Pulmonary artery endothelial cell (primary cell): ENCODE measurements around the gene ATP2B2. TPM values are rescaled to one million over a fixed set of nuclear protein-coding genes. Genes with fewer than 3 reads are reported as not detected.

Source experiments
- DNase-seq: peaks from one replicate; pipeline ENCODE4 v3.0.0-alpha.2; 2011; ENCODE audit warnings: low read depth, low spot score
- total RNA-seq: library from RNA; depleted of rRNA; stranded (reverse); fragments of >200 nt; gene quantifications from 2 replicates; pipeline ENCODE4 v1.2.3, GENCODE V29; 2014

The ATP2B2 gene
- total RNA-seq, 1 donor from 2014 or later, result not detected

DNA sequence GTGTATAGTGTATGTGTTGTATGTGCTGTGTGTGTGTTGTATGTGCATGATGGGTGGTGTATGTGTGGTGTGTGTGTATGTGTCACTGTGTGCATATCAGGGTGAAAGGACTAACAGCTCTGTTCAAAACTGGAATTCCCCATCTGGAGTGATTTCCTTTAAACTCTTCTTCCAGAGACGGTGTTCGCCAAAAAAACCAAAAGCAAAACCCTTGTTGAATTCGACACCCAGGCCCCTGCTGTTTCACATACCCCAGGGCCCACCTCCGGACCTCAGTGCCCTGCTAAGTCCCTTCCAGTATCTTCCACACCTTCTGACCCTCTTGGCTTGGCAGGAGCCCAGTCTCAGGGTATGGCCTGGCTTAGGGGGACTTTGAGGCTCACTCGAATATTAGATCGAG is 139.6 kb downstream of the ATP2B2 start:
- DNase-seq, result no peak

DNA sequence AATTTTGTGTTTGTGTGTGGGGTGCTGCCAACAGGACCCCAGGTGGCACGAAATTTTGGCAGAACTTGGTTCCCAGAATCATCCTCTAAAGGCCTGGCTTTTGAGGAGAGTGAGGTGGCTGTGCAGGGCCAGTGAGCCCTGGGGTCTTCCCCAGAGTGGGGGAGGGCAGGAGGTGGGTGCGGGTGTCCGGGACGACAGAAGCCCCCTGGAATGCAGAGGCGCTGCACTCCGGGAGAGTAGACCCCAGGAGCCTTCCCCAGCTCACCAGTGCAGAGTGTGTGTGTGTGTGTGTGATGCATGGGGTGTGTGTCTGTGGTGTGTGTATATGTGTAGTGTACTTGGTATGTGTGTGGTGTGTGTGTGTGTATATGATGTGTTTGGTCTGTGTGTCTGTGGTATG is 140.1 kb downstream of the ATP2B2 start:
- DNase-seq, result no peak

DNA sequence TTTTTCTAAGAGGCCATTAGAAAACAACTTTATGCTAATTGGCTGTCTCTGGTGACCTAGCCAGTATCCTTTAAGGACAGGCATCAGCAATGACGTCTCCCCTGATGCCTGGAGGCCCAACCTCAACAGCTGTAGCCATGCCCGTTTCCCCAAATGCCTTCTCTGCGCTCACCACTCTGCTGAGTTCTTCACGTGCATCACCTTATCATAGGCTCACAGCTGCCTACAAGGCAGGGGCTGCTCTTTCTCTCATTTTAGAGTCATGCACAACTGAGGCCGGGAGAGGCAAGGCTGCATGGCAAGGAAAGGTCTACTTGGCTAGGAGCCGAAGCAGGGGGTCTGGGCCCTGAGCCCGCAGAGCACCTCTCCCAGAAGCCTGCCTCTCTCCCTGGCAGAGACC is 140.6 kb downstream of the ATP2B2 start:
- DNase-seq, result no peak

DNA sequence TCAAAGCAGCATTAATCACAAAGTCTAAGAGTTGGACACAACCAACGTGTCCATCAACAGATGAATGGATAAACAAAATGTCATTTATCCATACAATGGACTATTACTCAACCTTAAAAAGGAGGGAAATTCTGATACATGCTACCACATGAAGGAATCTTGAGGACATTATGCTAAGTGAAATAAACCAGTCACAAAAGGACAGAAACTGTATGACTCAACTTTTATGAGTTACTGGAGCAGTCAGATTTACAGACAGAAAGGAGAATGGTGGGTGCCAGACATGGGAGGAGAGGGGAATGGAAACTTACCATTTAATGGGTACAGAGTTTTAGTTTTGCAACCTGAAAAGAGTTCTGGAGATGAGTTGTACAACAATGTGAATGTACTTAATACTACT is 141.5 kb downstream of the ATP2B2 start:
- DNase-seq, result no peak

DNA sequence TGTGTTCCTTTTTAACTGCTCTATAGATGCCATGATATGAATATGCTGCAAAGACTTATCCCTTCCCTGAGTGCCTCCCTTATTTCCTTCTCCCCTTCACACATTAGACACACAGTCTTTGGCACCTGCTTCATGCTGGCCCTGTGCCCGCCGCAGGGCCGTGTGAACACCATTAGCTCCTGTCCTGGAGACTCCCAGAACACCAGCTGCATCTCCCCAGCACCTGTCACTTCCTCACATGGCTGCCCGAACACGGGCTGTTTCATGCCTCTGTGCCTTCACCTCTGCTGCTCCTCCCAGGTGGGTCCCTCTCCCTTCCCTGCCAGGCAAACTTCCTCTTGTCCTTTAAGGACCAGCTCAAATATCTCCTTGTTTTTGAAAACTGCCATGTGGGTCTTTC is 144.0 kb downstream of the ATP2B2 start:
- DNase-seq, result no peak

DNA sequence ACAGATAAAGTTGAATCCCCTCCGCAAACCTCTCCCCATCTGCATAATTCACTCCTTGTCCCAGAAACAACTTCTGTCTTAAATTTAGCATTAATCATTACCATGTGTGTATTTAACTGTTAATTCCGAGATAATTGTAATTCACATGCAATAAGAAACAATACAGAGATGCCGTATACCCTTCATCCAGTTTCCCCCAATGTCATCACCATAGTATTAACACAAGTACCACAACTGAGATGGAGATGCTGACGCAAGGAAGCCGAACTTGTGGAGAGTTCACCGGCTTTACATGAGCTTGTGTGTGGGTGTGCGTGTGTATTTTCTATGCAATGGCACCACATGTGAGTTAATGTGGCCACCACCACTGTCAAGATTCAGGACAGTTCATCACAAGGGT is 144.9 kb downstream of the ATP2B2 start:
- no peak for DNase-seq

DNA sequence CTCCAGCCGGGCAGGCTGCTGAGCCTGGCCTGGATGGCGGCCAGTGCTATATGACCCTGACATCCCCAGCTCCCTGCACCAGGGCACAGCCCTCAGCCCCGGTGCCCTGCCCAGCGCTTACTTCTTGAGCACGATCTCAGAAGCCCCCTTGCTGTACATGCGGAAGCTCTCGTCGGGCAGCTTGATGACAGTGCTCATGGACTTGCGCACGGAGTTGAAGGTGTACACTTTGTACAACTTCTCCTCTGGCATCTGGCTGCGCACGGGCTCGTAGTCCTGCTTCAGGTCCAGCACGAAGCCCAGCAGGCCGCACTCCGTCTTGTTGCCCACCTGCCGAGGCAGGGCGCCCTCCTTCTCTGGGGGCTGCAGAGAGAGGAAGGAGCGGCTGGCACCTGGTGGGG is 145.6 kb downstream of the ATP2B2 start:
- DNase-seq, result no peak

DNA sequence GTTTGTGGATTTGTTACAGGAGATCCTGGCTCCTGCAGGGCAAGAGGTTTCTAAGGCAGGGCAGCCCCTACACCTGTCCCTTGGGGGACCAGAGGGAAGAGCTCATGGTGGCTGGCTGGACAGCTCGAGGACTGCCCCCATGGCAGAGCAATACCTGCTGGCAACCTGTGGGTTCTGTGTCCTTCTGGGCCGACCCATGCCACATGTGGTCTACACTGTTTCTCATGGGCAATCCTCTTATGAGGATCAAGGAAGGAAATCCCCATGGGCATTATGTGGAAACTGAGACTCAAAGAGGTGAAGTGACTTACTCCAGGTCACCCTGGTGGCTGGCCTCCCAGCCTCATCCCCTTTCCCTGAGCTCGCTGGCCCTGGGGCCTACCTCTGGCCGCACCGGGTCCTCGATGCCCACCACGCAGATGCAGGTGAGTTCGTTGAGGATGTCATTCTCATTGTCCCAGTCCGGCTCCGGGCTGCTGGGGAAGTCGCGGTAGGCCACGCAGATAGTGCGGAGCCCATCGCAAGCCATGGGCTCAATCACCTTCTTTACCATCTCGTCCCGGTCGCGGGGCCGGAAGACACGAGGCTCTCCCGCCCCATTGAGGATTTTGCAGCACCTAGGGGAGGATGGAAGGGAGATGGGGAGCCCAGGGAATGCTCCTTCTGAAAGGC is 146.9 kb downstream of the ATP2B2 start:
- DNase-seq, result no peak

DNA sequence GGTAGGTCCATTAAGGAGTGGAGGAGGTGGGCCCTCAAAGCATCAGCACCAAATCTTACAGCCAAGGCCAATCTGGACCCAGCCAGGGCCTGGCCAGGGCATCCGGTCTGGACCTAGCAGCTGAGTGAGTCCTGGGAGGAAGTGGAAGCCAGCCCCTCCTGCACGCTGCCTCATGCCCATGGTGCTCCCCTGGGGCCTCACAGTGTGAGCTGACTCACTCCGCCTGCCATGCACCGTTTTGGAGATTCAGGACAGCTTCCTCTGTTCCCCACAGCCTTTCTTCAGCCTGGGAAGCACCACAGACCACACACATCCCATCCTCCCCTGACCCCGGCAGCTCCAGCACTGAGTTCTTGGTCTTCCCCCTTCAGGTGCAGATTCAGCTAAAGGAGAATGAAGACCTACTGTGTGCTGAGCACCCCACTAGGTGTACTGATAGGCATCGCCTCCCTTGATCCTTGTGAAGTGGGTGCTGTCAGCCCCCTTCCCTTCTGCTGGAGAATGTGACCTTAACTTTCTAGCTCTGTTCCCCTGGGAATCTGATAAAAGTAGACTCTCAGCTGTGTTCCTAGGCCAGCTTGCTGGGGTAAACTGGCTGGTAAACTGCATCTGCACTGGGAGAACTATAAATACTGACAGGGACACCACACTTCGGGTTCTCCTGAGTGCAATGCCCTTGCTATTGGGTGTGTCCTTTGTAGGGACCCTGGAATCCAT is 147.6 kb downstream of the ATP2B2 start:
- no peak for DNase-seq

DNA sequence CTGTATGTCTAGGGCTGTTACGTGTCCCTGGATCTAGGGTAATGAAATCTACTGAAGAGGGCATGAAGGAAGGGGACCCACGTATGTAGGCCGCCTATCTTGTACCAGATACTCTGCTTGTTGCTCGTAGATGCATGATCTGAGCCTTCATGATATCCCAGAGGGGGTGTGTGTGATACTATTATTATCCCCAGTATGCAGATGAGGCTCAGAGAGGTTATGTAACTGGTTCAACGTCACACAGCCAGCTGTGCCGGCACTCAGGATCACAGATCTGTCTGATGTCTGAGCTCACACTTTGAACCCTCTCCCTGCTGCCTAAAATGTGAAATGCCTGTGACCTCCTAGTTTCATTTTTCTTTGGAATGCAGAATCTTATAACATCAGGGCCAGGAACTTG is 148.3 kb downstream of the ATP2B2 start:
- DNase-seq, result no peak

DNA sequence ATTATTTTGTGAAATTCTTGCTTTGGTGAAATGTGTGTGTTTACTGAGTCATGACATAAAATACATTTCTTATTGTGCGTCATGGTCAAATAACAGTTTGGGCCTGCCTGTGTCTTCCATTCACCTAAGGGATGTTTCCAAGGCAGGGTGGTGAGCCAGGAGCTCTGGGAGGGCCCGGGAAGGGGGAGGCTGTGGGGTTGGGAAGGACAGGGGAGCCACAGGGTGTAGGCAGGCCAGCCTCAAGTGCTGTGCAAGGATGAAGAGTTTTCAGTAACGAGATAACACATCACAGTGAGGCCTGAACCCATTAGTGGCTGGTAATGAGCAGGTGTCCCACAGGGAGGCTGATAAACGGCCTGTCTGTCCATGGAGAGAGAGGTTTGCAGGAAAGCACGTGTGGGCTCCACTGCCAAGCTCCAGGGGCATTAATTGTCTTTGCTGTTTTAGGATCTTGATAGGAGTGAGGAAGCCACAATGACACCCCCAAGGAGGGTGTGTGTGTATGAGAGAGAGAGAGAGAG is 148.9 kb downstream of the ATP2B2 start:
- DNase-seq, result no peak

DNA sequence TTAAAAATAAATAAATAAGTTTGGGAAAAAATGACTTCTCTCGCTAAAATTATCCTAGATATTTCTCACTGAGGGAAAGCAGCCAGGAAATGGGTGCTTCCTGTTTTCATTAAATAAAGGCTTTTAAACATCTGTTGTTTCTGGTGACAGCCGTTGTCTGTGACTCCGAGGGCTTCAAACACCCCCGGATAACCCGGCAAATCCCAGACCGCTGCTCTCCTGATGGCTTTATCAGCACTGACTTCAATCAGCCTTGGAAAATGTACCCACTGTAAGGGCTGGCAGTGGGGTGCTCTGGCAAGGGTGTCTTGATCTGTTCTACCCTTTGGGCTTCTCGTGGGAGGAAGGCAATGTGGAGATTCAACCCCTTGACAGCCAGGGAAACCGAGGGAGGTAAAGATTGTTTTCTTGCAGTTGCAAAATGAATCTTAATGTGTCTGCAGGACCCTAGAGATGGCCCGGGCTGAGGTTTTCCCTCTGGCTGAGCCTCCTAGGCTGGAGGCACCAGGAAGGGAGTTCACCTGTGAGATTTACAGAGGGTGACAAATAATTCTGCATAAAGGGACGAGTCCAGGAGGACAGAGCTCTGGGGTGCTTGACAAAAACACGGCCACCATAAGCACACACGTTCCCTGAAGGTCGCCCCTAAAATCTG is 150.9 kb downstream of the ATP2B2 start:
- no peak for DNase-seq

DNA sequence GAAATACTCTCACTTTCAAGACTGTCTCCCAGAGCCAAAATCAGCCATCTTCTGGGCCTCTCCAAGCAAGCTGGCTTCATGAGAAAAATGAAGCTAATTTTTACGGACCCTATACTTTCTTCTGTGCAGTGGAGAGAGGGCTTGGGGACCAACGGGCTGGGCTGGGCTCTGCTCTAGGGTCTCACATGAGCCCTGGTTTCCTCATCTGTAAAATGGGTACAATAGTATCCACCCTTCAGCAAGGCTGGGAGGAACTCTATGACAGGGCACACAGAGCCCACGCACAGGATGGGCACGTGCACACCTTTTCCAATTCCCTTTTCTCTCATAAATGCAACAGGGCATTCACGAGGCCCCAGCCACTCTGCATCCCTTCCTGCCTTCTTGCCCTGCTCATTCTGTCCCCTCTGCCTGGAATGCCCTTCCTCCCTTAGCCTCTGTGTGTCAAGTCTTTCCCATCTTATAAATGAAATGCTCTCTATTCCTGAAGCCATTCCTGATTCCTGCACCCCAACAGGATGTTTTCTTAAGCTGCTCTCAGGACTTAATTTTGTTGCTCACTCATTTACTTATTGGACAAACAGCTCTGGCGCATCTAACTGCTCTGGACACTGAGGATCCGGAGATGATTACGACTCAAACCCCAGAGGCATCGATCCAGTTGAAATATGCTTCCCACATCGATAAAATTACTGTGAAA is 151.6 kb downstream of the ATP2B2 start:
- no peak for DNase-seq

DNA sequence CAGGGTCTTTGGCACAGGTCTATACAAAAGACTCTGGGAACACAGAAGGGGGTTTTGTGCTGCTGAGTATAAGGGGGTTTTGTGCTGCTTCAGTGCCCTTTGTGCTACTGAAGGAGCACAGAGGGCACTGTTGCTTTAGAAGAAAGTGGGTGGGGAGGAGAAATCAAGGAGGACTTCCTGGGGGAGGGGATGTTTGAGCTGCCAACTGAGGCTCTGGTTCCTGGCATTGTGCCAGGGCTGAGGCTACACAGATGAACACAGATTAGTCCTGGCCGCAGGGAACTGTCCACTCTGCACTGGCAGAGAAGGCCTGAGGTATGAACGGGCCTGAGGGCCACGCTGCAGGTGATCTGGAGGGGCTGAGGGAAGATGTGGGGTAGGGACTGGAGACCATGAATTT is 152.2 kb downstream of the ATP2B2 start:
- no peak for DNase-seq

DNA sequence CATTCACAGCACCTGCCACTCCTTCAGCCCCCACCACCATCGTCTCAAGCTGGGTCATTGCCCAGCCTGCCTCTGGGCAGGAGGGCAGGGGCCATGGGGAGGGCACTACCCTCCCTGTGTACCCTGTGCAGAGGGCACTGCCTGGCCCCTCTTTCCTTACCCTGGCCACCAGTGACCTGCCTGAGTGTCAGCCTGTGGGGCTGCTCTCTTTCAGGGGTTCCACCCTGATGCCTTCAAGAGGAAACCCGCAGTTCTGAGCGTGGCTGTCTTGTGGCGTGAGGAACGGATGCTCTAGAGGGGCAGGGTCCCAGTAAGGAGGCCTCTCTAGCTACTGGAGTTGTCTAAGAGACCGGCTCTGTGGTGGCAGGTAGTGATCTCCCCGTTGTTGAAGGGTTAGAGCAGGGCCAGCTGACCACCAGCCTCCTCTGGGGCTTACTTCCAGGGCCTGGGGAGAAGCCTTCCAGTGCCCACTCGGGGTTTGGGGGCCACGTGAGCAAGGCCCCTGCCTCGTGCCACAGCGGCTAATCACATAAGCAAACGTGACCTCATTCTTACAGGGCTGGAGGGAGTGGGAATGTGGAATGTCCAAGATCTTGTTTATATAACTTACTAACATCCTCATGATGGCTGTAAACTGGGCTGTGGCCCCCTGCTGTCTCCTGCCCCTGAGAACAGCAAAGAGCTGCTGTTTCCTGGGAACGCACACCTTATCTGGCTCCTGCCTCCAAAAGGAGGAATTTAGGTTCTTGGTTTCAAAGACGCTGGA is 153.1 kb downstream of the ATP2B2 start:
- no peak for DNase-seq

DNA sequence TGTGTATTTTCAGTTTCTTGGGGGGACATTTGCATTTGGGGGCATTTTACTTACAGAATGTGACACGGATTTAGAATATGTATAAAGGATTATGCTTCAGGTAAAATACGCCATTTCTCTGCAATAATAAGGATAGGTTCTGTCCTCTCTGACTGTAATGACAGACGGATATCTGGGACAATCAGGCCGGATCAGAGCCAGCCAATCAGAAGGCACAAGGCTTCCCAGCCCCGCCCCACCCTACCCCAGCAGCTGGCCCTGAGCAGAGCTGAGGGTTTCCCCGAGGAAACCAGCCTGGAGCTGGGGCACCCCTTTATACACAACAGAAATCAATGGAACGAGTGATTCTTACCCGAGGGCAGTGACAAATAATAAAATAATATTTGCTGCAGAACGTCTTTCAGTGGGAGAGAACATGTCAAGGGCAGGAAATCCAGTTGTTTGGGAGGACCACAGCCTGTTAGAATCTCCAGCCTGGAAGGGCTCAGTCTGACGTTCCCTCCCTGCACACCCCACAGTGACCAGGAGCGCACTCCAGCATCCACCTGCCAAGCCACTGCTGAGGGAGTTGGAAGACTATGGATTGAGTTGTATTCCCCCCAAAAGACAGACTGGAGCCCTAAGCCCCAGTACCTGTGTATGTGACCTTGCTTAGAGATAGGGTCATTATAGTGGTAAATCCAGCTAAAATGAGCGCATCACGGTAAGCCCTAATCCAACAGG is 154.2 kb downstream of the ATP2B2 start:
- DNase-seq, result no peak

DNA sequence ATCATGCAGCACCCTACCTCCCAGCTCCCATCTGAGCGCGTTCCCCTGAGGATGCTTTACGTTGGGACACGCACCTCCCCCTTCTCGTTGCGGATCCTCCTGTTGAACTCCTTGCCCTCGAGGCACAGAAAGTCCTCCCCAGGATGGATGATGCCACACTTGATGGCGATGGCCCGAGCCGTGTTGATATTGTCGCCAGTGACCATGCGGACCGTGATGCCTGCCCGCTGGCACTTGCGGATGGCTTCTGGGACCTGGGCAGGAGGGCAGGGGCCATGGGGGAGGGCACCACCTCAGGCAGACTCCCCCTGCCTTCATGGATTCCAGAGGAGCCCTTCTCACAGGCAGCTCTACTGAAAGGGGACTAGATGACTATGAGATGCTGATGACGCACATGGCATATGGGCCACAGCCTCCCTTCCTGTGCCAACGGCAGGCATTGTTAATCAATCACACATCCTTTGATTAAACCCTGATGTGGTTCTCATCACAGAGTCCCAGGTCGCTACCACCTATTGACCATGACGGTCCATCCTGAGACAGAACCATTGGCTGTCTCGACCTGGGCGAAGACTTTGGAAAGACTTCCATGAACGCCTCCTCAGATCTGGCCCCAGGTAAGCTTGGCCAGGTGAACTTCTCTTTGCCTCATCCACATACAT is 154.9 kb downstream of the ATP2B2 start:
- no peak for DNase-seq

DNA sequence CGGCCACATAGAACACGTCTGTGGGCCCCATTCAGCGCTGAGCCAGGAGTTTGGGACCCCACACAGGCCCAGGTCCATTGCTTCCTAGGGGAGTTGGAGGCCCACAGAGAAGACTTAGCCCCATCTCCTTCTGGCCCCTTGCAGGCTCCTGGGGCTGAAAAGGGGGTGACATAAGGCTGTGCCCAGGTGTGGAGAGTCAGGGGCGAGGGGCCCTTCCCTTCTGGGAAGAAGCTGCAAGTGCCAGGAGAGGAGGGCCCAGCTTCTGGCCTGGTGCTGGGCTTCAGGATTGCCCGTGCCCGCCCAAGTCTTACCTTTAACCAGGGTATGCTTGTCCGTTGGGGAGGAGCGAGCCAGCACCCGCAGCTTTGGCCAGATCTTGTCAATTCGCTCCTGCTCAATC is 155.6 kb downstream of the ATP2B2 start:
- no peak for DNase-seq

DNA sequence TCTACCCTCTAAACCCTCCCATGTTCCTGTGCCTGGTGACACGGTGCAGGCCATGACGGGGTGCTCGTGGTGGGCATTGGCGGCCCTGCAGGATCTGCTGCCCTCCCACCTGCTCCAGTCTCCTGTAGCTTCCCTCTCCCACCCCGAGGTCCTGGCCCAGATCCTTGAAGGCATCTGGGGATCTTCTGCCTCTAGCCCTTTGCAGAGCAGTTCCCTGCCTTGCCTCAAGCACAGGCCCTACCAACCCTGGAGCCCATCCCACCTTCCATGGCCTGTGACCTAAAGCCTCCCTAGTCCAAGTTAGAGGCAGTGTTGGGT is 157.0 kb downstream of the ATP2B2 start:
- no peak for DNase-seq
